ENCODE results near the gene PALD1.

PALD1 gene

DNA sequence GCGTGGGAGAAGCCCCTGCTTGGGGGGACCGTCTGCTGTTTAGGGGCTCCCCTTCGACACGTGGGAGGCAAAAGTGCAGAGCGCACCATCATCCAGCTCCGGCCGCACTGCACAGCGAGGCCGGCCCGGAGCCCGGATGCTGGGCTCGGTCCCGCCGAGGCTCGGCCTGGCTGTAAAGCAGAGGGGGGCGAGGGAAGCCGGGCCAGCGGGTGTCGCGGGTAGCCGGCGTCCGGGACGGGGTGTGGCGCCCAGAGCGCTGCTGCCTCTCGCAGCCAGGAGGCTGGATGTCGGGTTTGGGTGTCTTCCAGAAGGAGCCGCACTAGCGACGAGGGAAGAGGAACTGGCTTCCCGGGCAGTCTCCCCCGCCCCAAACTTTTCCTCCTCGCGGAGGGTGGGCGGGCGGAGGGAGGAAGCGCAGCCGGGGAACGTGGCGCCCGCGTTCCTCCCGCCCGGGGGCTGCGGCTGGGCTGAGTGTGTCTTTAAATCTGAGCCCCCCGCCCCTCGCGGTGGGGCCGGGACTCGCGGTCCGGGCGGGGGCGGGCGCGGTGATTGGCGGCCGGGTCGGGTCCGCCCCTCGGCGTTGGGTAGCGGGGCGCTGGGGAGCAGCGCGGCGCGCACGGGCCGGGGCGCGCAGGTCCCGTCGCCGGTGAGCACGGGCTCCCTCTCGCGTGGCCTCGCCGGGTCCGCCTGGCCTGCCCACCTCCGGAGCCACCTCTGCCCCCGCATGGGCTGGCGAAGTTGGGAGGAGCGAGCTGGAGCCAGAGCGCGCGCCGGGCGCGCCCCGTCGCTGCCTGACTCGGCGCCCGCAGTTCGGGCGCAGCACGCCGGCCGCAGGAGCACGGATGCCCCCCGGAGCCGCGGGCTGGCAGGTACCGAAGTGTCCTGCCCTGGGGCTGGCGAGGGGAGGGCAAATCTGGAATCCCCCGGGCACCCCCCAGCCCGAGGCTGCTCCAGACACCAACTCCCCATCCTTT lies at the start of gene PALD1:
PALD1 (plus strand) TSS at position 577 of the 974 bp plus-strand sequence. CDS start 47,185 bp downstream, outside the sequence.
- DNase-seq, result peak; percentile 47

DNA sequence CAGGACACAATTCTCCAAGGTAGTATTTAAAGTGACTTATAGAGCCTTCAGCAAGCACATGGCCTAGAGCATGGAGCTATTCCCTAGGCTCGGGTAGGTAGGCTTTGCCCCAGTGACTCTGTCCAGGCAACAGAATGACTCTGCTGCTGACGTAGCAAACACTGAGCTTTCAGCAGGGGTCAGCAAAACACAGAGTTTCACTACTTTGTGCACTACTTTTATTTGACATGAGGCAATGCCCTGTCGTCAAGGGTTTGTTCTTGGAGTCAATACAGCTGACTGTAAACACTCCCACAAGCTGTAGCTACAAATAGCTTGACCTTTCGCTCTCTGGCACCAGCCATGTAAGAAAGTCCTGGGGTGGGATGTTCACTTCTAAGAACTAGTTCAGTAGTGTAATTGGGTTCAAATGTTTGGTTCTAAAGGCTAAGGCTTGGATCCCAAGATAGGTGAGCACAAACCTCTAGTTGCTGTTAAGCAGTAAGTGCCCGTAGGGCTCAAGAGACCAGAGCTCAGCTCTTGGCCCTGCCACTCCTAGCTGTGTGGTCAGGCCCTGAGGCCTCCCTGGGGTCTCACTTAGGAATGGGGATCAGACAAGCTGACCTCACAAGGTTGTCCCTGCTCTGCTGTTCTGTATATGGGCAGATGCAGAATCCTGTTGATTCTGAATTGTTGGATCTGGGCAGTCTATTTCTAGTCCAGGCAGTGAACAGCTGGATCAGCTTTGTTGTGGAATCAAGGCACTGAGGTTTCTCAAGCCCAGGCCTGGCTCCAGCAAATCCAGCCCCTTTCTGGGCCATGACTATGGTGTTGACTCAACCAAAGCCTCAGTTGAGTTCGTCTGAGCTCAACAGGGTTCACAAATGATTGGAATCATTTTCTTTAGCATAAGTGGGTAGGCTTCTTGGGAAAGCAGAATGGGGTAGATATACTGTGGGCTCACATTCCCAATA lies 47.8 kb upstream of the PALD1 start:
- no peak for DNase-seq

DNA sequence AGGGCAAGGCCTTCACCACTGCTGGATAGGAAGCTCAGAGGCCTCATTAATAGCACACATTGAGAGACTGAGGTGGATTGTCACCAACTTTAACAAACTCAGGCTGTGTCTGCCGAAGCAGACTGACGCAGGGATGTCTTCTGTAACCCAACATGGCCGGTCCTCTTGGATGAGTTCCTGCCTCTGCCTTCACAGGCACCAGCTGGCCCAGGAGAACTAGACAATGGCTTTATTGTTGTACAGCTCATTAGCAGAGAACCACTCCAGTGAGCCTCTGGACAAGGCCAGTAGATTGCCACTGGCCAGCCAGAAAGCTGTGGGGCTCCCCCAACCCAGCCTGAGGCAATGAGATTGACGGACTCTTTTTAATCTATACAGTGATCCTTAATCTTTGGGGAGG lies 46.5 kb upstream of the PALD1 start:
- DNase-seq, result no peak

DNA sequence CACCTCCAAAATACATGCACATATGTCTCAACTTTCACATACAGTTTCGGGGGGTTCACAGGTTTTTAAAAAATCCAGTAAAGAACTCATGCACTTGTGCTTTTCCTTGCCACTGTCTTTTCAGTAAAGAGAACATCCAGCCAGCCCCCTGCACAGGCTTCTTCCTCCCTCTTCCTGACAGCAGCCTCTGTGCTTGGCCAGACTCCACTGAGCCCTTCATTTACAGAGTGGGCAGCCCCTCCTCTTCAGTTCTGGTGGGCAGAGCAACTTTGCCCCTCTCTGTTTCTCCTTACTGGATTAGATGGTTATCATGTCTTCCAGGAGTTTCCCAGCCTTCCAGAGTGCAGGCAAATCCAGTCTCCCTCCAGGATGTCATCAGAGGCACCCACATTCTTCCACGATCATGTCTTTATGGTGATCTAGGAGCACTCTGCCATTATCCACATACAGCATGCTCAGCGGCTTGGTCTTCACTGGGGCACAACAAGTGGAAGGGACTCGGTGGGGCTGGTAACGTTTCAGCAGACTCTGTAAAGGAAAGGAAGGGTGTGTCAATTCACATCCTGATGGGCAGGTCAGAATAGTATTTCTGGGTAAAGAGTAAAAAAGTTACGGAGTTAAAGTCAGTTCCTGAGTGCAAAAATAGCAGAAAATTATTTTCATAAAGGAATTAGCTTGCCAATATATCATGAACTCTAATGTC lies 45.9 kb upstream of the PALD1 start:
- DNase-seq, result no peak

GRCh38 chr10:70433581-70434280 lies 44.8 kb upstream of the PALD1 start:
- DNase-seq, result no peak

GRCh38 chr10:70435241-70436085 lies 43.1 kb upstream of the PALD1 start:
- no peak for DNase-seq

DNA sequence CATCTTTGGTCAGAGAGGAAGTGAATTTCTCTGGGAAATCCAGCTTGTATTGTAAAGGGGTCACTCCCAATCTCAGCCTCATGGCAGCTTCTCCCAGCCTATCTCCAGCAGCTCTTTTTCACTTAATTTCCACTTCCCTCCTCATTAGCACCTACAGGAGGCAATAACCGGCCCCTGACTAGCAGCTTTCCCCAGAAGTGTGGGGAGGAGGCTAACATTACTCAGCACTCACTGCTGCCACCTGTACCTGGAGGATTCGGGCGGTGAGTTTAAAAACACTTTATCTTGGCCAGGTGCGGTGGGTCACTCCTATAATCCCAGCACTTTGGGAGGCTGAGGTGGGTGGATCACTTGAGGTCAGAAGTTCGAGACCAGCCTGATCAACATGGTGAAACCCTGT lies 40.8 kb upstream of the PALD1 start:
- DNase-seq, result no peak

DNA sequence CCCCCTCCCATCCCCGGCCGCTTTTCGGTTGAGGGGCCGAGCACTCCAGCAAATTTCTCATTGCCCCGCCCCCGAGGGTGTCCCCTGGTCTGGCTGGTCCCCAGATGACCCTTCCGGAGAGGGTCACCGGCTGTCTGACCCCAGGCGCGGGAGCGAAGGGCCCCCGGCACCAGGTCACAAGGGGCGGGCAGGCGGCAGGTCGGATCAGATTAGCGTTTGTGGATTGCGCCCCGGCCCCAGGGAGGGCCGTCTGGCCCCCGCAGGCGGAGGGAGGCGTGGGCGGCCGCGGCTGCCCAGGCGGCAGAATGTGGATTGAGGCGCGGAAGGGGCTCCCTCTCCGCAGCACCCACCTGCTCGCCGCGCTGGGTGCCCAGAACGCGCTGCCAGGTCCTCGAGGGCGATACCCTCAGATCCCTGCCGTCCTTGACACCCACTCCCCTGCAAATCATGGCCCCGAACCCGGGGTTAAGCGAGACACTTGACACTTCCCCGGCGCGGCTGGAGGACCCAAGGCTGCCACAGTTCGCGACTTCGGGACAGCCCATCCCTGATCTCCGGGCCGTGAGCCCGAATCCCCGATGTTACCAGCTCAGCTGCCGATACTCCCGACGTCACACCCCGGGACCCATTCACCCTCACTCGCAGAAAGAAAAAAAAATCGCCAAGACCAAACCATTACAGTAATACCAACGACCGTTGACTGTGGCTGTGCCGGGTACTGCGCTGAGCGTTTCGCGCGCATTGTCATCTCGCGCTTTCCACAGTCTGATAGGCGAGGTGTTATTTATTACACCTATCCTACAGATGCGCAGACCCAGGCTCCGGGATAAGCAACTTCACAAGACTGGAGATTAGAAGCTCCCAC lies 38.0 kb upstream of the PALD1 start:
- DNase-seq, result no peak

GRCh38 chr10:70441161-70441894 lies 37.2 kb upstream of the PALD1 start, which contains the start of gene NODAL:
Gene NODAL, minus strand, starts transcription at chr10:70441681. Its CDS starts 14 bp downstream, at chr10:70441667.
- DNase-seq, result no peak

GRCh38 chr10:70441895-70442309 lies 36.7 kb upstream of the PALD1 start:
- DNase-seq, result no peak

- no peak for DNase-seq
Measured at GRCh38 chr10:70442332-70442988, 36.1 kb upstream of the PALD1 start.

GRCh38 chr10:70444744-70445143 lies 33.8 kb upstream of the PALD1 start:
- no peak for DNase-seq

- DNase-seq, result no peak
Measured at GRCh38 chr10:70445718-70446657, 32.6 kb upstream of the PALD1 start.

GRCh38 chr10:70448236-70448635 lies 30.3 kb upstream of the PALD1 start:
- DNase-seq, result no peak

DNA sequence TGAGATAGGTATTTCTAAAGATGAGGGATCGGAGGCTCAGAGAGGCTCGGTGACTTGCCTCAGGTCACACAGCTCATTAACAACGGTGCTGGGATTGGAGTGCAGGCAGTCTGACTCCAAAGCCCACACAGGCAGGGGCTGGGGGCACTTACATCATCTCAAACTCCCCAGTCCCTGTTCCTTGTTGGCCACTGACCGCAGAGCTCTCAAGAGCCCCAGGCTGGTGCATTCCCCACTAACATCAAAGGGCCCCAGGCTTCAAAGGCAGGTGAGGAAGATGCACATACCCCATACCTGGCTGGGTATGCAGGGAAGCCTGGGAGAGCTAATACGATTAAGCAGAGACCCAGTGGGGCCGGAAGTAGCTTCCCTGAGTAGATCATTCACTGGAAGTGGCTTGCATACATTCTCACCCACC lies 23.3 kb upstream of the PALD1 start:
- no peak for DNase-seq

- no peak for DNase-seq
Measured at GRCh38 chr10:70456164-70456563, 22.4 kb upstream of the PALD1 start.

- DNase-seq, result no peak
Measured at GRCh38 chr10:70457759-70458305, 20.7 kb upstream of the PALD1 start.

All from activated CD4-positive, alpha-beta T cell treated with anti-CD3 and anti-CD28 coated beads, Interleukin-2, Interleukin-6, amounts not matched to agents 100 ng/mL and 50 ng/mL, durations not matched to agents 16 hours and 8 hours (primary cell).